Non-pigmented ciliary epithelial cell (primary cell): ENCODE measurements around the gene NOL3.

Experiments
- DNase-seq: peaks from one replicate; pipeline ENCODE4 v3.0.0-alpha.2; 2010; ENCODE audit warnings: low read depth

NOL3 gene

GRCh38 chr16:67206838-67207248 is 36.5 kb downstream of the NOL3 start:
- DNase-seq = no peak

GRCh38 chr16:67207249-67208091 is 37.1 kb downstream of the NOL3 start:
- DNase-seq = no peak

- no peak for DNase-seq
Measured at GRCh38 chr16:67208154-67208896, 38.0 kb downstream of the NOL3 start.

- no peak for DNase-seq
Measured at GRCh38 chr16:67209565-67209964, 39.2 kb downstream of the NOL3 start.

GRCh38 chr16:67210069-67210937 is 40.0 kb downstream of the NOL3 start:
- no peak for DNase-seq

- no peak for DNase-seq
Measured at GRCh38 chr16:67211674-67212073, 41.3 kb downstream of the NOL3 start.

- no peak for DNase-seq
Measured at GRCh38 chr16:67212766-67213165, 42.4 kb downstream of the NOL3 start.

- DNase-seq = no peak
Measured at GRCh38 chr16:67213197-67214019, 43.1 kb downstream of the NOL3 start.

GRCh38 chr16:67215706-67216105 is 45.4 kb downstream of the NOL3 start:
- DNase-seq = no peak

- DNase-seq = no peak
Measured at GRCh38 chr16:67216612-67217490, 46.5 kb downstream of the NOL3 start.

- no peak for DNase-seq
Measured at GRCh38 chr16:67223992-67224391, 53.7 kb downstream of the NOL3 start.
